Activated CD4-positive, alpha-beta memory T cell treated with anti-CD3 and anti-CD28 coated beads for 36 hours (primary cell): ENCODE data around the gene MAN2B2. TPM values are rescaled to one million over a fixed set of nuclear protein-coding genes. Genes with fewer than 3 reads are reported as not detected.

Source experiments
- CTCF ChIA-PET: fragments of 350-600 bp; sonication (Branson Sonifier 250); formaldehyde crosslinking; loops from one replicate; lab custom pipeline; 2021; ENCODE audit warnings: antibody characterized with exemption, inconsistent platforms; lab: Charles Lee
- POLR2A ChIA-PET: fragments of 350-600 bp; sonication (Branson Sonifier 250); formaldehyde crosslinking; loops from one replicate; lab custom pipeline; 2021; ENCODE audit warnings: antibody characterized with exemption; lab: Charles Lee
- DNase-seq: peaks from one replicate; pipeline ENCODE4 v3.0.0-alpha.2; 2020
- H3K27ac Mint-ChIP-seq: one replicate; pipeline ENCODE4 v1.8.0; 2021; ENCODE audit warnings: mixed read lengths
- H3K27me3 Mint-ChIP-seq: one replicate; pipeline ENCODE4 v1.8.0; 2021; ENCODE audit warnings: mixed read lengths
- H3K36me3 Mint-ChIP-seq: one replicate; pipeline ENCODE4 v1.8.0; 2021; ENCODE audit warnings: mixed read lengths
- H3K4me1 Mint-ChIP-seq: one replicate; pipeline ENCODE4 v1.8.0; 2021; ENCODE audit warnings: low read depth, mixed read lengths
- H3K4me3 Mint-ChIP-seq: one replicate; pipeline ENCODE4 v1.8.0; 2021; ENCODE audit warnings: mild to moderate bottlenecking, mixed read lengths
- H3K9me3 Mint-ChIP-seq: one replicate; pipeline ENCODE4 v1.8.0; 2021; ENCODE audit warnings: mixed read lengths
- intact Hi-C: fragments of 100-400 bp; cut with micrococcal nuclease; formaldehyde crosslinking; loops from one replicate; pipeline ENCODE4 v1.15.1; 2023
- total RNA-seq, 2 experiments: library from RNA; stranded (reverse); gene quantifications; one replicate each; pipeline ENCODE4 v1.2.3, GENCODE V29; 2021

The MAN2B2 gene
- total RNA-seq, 2 experiments from 2014 or later: 16.5 to 18.0 TPM

DNA sequence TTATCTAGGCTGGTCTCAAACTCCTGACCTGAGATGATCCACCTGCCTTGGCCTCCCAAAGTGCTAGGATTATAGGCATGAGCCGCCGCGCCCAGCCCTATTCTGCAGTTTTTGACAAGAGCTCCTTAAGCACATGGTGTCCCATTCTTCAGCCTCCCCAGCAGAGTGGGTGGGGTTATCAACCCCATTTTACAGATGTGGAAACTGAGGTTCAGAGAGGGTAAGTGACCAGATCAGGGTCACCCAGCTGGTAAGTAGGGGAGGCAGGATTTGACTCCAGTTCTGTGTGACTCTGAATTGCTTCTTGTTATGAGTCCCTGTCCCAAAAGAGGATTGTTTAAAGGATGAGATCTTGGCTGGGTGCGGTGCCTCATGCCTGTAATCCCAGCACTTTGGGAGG lies 14.5 kb downstream of the MAN2B2 start:
- ChIA-PET POLR2A (no interaction called here), CTCF (no interaction called here)
- Mint-ChIP-seq H3K4me1 (no peaks in the 10 kb centered on the region), H3K27ac (no peak overlapping the region), H3K36me3 (peaks cover 13% of the 10 kb centered on the region), H3K9me3 (no peaks in the 10 kb centered on the region), H3K4me3 (no peak overlapping the region), H3K27me3 (no peaks in the 10 kb centered on the region)
- intact Hi-C loops: no loop called here
- DNase-seq: no peak

DNA sequence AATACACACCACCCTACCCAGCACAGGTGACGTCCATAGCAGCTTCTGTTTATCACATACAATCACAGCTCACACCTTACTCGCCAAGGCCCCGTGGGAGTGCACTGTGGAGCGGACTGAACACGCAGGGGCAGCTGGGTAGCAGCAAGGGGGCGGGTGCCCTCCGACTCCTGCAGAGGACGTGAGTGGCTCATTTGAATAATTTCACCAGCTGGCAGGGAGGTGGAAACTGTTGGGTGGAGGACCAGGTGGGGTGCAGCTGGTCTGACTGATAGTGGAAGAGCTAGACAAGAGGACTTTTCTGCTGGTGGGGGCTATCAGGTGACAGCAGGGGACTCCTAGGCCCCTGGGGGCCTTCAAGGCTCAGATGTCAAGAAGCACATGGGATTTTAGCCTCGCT lies 16.3 kb downstream of the MAN2B2 start:
- ChIA-PET CTCF (no interaction called here), POLR2A (no interaction called here)
- intact Hi-C loops: no loop called here
- Mint-ChIP-seq H3K36me3 (peaks cover 6% of the 10 kb centered on the region), H3K27ac (no peak overlapping the region), H3K4me3 (no peak overlapping the region), H3K9me3 (no peaks in the 10 kb centered on the region), H3K27me3 (no peaks in the 10 kb centered on the region), H3K4me1 (no peaks in the 10 kb centered on the region)
- no peak for DNase-seq

- Mint-ChIP-seq H3K4me1 (no peaks in the 10 kb centered on the region), H3K36me3 (peaks cover 6% of the 10 kb centered on the region), H3K9me3 (no peaks in the 10 kb centered on the region), H3K4me3 (no peak overlapping the region), H3K27me3 (no peaks in the 10 kb centered on the region), H3K27ac (no peak overlapping the region)
- intact Hi-C loops: no loop called here
- POLR2A ChIA-PET: no interaction called here
- no peak for DNase-seq
- CTCF ChIA-PET: interaction anchor here (0.6 to 1.2 kb wide), 2 partner anchors 83 to 982 kb away, joined by 3 read pairs; no protein-coding TSS in a partner anchor
Measured at GRCh38 chr4:6591781-6592180, 16.8 kb downstream of the MAN2B2 start.

DNA sequence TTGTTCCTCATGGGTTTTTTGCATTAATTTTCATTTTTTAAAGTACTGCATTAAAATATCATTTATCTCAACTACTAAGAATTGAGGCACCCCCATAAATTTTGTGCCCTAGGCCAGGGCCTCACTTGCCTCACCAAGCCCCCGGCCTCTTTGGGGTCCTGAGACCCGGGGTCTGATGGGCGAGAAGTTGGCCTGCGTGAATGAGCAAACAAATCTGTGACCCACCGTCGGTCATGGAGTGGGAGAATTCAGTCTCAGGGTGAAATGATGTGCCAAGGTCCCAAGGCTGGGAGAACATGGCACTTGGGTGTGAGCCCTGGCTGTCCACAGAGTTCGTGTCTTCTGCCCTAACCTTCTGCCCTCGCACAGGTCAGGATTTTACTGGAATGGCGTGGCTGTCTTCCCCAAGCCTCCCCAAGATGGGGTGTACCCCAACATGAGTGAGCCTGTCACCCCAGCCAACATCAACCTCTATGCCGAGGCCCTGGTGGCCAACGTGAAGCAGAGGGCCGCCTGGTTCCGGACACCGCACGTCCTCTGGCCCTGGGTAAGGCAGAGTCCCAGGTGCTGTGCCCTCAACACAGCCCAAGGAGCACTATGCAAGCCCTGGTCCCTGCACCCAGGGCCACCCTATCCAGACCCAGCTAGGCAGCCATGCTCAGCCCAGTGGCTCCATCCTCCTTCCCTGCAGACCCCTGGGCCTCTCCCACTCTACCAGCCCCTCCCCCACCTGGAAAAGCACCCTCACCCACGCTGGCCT lies 18.0 kb downstream of the MAN2B2 start:
- Mint-ChIP-seq H3K4me3 (no peak overlapping the region), H3K27me3 (no peaks in the 10 kb centered on the region), H3K4me1 (no peaks in the 10 kb centered on the region), H3K27ac (no peak overlapping the region), H3K9me3 (no peaks in the 10 kb centered on the region), H3K36me3 (peaks cover 6% of the 10 kb centered on the region)
- CTCF ChIA-PET: interaction anchor here (1.2 kb wide), 1 partner anchor 82 kb away, joined by 3 read pairs; no protein-coding TSS in a partner anchor
- POLR2A ChIA-PET: no interaction called here
- intact Hi-C loops: no loop called here
- DNase-seq: no peak

GRCh38 chr4:6594341-6594740 lies 19.4 kb downstream of the MAN2B2 start:
- no peaks in the 10 kb centered on the region for H3K9me3 Mint-ChIP-seq
- POLR2A ChIA-PET: no interaction called here
- H3K4me3 Mint-ChIP-seq: no peak overlapping the region
- no peak for DNase-seq
- intact Hi-C loops: no loop called here
- no peak overlapping the region for H3K27ac Mint-ChIP-seq
- H3K27me3 Mint-ChIP-seq: no peaks in the 10 kb centered on the region
- CTCF ChIA-PET: no interaction called here
- peaks cover 6% of the 10 kb centered on the region for H3K36me3 Mint-ChIP-seq
- no peaks in the 10 kb centered on the region for H3K4me1 Mint-ChIP-seq

GRCh38 chr4:6594826-6595355 lies 19.9 kb downstream of the MAN2B2 start:
- CTCF ChIA-PET: no interaction called here

DNA sequence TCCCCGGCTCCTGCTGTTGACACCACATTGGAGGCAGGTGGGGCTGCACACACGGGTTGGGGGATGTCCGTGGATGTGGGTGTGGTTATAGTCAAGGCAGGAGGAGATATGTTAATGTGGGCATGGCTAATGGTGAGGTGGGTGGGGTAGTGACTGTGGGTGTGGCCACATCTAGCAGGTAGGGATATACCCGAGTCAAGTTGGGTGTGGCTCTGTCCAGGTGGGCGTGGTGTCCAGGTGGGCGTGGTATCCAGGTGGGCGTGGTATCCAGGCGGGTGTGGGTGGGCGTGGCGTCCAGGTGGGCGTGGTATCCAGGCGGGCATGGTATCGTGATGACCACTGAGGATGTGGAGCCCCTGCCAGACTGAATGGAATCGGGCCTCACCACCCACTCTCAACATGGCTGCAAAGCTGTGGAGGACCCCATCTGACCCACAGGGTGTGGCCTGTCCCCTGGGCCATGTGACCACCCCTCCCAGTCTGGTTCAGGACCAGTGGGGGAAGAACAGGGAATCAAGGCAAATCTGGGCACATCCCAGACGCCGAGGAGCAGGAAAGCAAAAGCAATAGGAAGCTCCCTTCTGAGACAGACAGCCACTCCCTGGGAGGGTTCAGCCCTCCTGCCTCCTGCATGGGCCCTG lies 21.0 kb downstream of the MAN2B2 start:
- DNase-seq: no peak
- CTCF ChIA-PET: no interaction called here
- Mint-ChIP-seq H3K36me3 (peaks cover 6% of the 10 kb centered on the region), H3K27me3 (no peaks in the 10 kb centered on the region), H3K9me3 (no peaks in the 10 kb centered on the region), H3K27ac (no peak overlapping the region), H3K4me3 (no peak overlapping the region), H3K4me1 (no peaks in the 10 kb centered on the region)
- POLR2A ChIA-PET: no interaction called here
- intact Hi-C loops: no loop called here

More at GRCh38 chr4:6594826-6595355, 19.9 kb downstream of the MAN2B2 start:
- H3K27ac Mint-ChIP-seq: no peak overlapping the region
- intact Hi-C loops: no loop called here
- no peaks in the 10 kb centered on the region for H3K4me1 Mint-ChIP-seq
- no peaks in the 10 kb centered on the region for H3K9me3 Mint-ChIP-seq
- POLR2A ChIA-PET: no interaction called here
- no peaks in the 10 kb centered on the region for H3K27me3 Mint-ChIP-seq
- no peak for DNase-seq
- no peak overlapping the region for H3K4me3 Mint-ChIP-seq
- peaks cover 6% of the 10 kb centered on the region for H3K36me3 Mint-ChIP-seq

- no peaks in the 10 kb centered on the region for H3K27me3 Mint-ChIP-seq
- H3K9me3 Mint-ChIP-seq: no peaks in the 10 kb centered on the region
- no peak overlapping the region for H3K4me3 Mint-ChIP-seq
- intact Hi-C loops: no loop called here
- no peak overlapping the region for H3K27ac Mint-ChIP-seq
- H3K36me3 Mint-ChIP-seq: peaks cover 8% of the 10 kb centered on the region
- POLR2A ChIA-PET: no interaction called here
- DNase-seq: no peak
- no peaks in the 10 kb centered on the region for H3K4me1 Mint-ChIP-seq
- CTCF ChIA-PET: no interaction called here
Measured at GRCh38 chr4:6596948-6597347, 22.0 kb downstream of the MAN2B2 start.

DNA sequence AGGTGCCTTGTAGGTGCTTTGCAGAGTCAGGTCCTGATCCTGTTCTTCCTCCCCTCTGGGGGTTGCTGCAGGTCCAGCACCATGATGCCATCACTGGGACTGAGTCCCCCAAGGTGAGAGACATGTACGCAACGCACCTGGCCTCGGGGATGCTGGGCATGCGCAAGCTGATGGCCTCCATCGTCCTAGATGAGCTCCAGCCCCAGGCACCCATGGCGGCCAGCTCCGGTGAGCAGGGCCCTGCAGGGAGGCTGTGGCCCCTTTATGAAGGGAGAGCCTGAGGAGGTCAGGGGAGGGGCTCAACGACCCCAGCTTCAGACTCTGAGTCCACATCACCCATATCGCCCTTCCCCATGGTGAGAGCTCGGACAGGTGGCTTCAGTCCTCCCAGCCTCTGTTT lies 23.1 kb downstream of the MAN2B2 start:
- H3K9me3 Mint-ChIP-seq: no peaks in the 10 kb centered on the region
- no peaks in the 10 kb centered on the region for H3K4me1 Mint-ChIP-seq
- no peaks in the 10 kb centered on the region for H3K27me3 Mint-ChIP-seq
- no peak overlapping the region for H3K27ac Mint-ChIP-seq
- H3K36me3 Mint-ChIP-seq: peaks cover 12% of the 10 kb centered on the region
- CTCF ChIA-PET: no interaction called here
- DNase-seq: no peak
- POLR2A ChIA-PET: no interaction called here
- intact Hi-C loops: no loop called here
- H3K4me3 Mint-ChIP-seq: no peak overlapping the region

DNA sequence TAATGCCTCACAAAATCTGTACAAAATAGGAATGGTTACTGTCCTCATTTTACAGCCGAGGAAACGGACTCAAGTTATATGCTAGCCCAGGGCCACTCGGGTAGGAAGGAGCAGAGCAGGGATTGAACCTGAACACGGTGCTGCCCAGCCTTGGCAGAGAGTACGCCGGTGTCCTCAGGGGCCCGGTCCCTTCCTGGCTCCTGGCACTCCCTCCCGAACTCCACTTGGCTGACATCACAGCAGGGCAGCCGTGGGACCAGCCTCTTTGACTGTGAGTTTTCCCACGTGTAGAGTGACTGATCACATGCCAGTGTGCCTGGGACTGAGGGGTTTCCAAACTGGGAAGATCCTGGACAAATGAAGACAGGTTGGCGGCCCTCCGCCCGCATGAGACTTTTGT lies 23.7 kb downstream of the MAN2B2 start:
- DNase-seq: no peak
- Mint-ChIP-seq H3K9me3 (peaks cover 3% of the 10 kb centered on the region), H3K27me3 (no peaks in the 10 kb centered on the region), H3K4me1 (no peaks in the 10 kb centered on the region), H3K4me3 (no peak overlapping the region), H3K27ac (no peak overlapping the region), H3K36me3 (peaks cover 15% of the 10 kb centered on the region)
- intact Hi-C loops: no loop called here
- ChIA-PET CTCF (no interaction called here), POLR2A (no interaction called here)

- Mint-ChIP-seq H3K27me3 (no peaks in the 10 kb centered on the region), H3K36me3 (peaks cover 42% of the 10 kb centered on the region), H3K27ac (no peak overlapping the region), H3K4me1 (no peaks in the 10 kb centered on the region), H3K4me3 (no peak overlapping the region), H3K9me3 (peaks cover 23% of the 10 kb centered on the region)
- ChIA-PET POLR2A (no interaction called here), CTCF (no interaction called here)
- no peak for DNase-seq
- intact Hi-C loops: no loop called here
Measured at GRCh38 chr4:6601661-6602250, 26.8 kb downstream of the MAN2B2 start.

- Mint-ChIP-seq H3K27ac (no peak overlapping the region), H3K9me3 (peaks cover 23% of the 10 kb centered on the region), H3K4me1 (no peaks in the 10 kb centered on the region), H3K4me3 (no peak overlapping the region), H3K27me3 (no peaks in the 10 kb centered on the region), H3K36me3 (peaks cover 48% of the 10 kb centered on the region)
- CTCF ChIA-PET: no interaction called here
- POLR2A ChIA-PET: no interaction called here
- DNase-seq: no peak
- intact Hi-C loops: no loop called here
Measured at GRCh38 chr4:6602289-6602688, 27.3 kb downstream of the MAN2B2 start.
